ENCODE results near the gene FIGN. TPM values are rescaled to one million over a fixed set of nuclear protein-coding genes. Genes with fewer than 3 reads are reported as not detected.

The FIGN gene
- total RNA-seq, 1 experiment from 2014 or later: not detected

- ChIA-PET RAD21 (ENCODE audit: low non-redundant PET in 1 of 2, low total read pairs in 2 of 2, uncharacterized antibody in 2 of 2, unreplicated experiment in 2 of 2) (no interaction called here), POLR2A (no interaction called here), CTCF (no interaction called here)
- no peak overlapping the region for H3K9ac ChIP-seq (ENCODE audit: low read length)
- DNase-seq (ENCODE audit: low read depth, low spot score): no peak
- no TSS peak for BruUV-seq (replicated peaks)
- no peaks in the 10 kb centered on the region for H4K20me1 ChIP-seq (ENCODE audit: insufficient read depth)
- no peak overlapping the region for H3K4me3 ChIP-seq (replicated peaks in 1 of 2; ENCODE audit: low read depth in 1 of 2, low read length in 2 of 2)
- H3K4me2 ChIP-seq (ENCODE audit: low read length): no peak overlapping the region
- intact Hi-C loops (cut with micrococcal nuclease): no loop called here
- H3K36me3 ChIP-seq (ENCODE audit: control insufficient read depth in 1 of 2, insufficient read depth in 2 of 2, low read length in 2 of 2): no peaks in the 10 kb centered on the region
- no peak overlapping the region for H3K27ac ChIP-seq (ENCODE audit: low read depth, low read length)
- peaks cover 5% of the 10 kb centered on the region; the same call in 1 of the 2 replicates for H3K27me3 ChIP-seq (ENCODE audit: insufficient read depth, low read length)
- H3K9me2 ChIP-seq (ENCODE audit: insufficient read depth): no peaks in the 10 kb centered on the region
- no peaks in the 10 kb centered on the region for H3K9me3 ChIP-seq (ENCODE audit: control insufficient read depth in 1 of 2, insufficient read depth in 1 of 2, low read depth in 1 of 2, low read length in 2 of 2)
- H2AFZ ChIP-seq (ENCODE audit: low read depth, low read length, poor library complexity, severe bottlenecking): no peak overlapping the region
- no peaks in the 10 kb centered on the region for H3K79me2 ChIP-seq (ENCODE audit: insufficient read depth, low read length)
- H3K4me1 ChIP-seq (ENCODE audit: control insufficient read depth in 1 of 2, insufficient read depth in 2 of 2, low read length in 2 of 2): no peaks in the 10 kb centered on the region; a peak in 1 of 4 replicates
- TF ChIP-seq, protein P1, sequence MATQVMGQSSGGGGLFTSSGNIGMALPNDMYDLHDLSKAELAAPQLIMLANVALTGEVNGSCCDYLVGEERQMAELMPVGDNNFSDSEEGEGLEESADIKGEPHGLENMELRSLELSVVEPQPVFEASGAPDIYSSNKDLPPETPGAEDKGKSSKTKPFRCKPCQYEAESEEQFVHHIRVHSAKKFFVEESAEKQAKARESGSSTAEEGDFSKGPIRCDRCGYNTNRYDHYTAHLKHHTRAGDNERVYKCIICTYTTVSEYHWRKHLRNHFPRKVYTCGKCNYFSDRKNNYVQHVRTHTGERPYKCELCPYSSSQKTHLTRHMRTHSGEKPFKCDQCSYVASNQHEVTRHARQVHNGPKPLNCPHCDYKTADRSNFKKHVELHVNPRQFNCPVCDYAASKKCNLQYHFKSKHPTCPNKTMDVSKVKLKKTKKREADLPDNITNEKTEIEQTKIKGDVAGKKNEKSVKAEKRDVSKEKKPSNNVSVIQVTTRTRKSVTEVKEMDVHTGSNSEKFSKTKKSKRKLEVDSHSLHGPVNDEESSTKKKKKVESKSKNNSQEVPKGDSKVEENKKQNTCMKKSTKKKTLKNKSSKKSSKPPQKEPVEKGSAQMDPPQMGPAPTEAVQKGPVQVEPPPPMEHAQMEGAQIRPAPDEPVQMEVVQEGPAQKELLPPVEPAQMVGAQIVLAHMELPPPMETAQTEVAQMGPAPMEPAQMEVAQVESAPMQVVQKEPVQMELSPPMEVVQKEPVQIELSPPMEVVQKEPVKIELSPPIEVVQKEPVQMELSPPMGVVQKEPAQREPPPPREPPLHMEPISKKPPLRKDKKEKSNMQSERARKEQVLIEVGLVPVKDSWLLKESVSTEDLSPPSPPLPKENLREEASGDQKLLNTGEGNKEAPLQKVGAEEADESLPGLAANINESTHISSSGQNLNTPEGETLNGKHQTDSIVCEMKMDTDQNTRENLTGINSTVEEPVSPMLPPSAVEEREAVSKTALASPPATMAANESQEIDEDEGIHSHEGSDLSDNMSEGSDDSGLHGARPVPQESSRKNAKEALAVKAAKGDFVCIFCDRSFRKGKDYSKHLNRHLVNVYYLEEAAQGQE (IDR thresholded peaks at IDR 0.05; ENCODE audit: low read depth): no peak
- TF ChIP-seq TCF7L2 (IDR thresholded peaks at IDR 0.05; ENCODE audit: borderline replicate concordance, extremely low read depth, insufficient read depth, insufficient read length) (no peak), SP1 (IDR thresholded peaks at IDR 0.05; ENCODE audit: low read depth) (no peak), JUND (IDR thresholded peaks at IDR 0.05) (no peak), SRF (IDR thresholded peaks at IDR 0.05; ENCODE audit: low read depth) (no peak), CEBPB (IDR thresholded peaks at IDR 0.05; ENCODE audit: low read depth) (no peak), POLR2AphosphoS5 (IDR thresholded peaks at IDR 0.05; ENCODE audit: low read depth, low read length) (no peak), EZH2phosphoT487 (IDR thresholded peaks at IDR 0.05; ENCODE audit: borderline replicate concordance) (no peak), MAX (IDR thresholded peaks at IDR 0.05) (no peak), ZBTB33 (IDR thresholded peaks at IDR 0.05; ENCODE audit: extremely low read depth, insufficient replicate concordance, low read length) (no peak), POLR2A (IDR thresholded peaks at IDR 0.05; ENCODE audit: borderline replicate concordance, extremely low read depth, insufficient read depth, insufficient read length) (no peak), ZNF274 (IDR thresholded peaks at IDR 0.05; ENCODE audit: low read depth, low read length) (no peak), ZFX (IDR thresholded peaks at IDR 0.05) (no peak), EZH2 (IDR thresholded peaks at IDR 0.05) (no peak)
- TF ChIP-seq, protein P2, sequence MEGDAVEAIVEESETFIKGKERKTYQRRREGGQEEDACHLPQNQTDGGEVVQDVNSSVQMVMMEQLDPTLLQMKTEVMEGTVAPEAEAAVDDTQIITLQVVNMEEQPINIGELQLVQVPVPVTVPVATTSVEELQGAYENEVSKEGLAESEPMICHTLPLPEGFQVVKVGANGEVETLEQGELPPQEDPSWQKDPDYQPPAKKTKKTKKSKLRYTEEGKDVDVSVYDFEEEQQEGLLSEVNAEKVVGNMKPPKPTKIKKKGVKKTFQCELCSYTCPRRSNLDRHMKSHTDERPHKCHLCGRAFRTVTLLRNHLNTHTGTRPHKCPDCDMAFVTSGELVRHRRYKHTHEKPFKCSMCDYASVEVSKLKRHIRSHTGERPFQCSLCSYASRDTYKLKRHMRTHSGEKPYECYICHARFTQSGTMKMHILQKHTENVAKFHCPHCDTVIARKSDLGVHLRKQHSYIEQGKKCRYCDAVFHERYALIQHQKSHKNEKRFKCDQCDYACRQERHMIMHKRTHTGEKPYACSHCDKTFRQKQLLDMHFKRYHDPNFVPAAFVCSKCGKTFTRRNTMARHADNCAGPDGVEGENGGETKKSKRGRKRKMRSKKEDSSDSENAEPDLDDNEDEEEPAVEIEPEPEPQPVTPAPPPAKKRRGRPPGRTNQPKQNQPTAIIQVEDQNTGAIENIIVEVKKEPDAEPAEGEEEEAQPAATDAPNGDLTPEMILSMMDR (IDR thresholded peaks at IDR 0.05 in 2 of 3, conservative IDR thresholded peaks at IDR 0.05 in 1 of 3; ENCODE audit: borderline replicate concordance in 1 of 3, insufficient read depth in 1 of 3, low read depth in 2 of 3, low read length in 2 of 3): no peak
- TF ChIP-seq, protein P3, sequence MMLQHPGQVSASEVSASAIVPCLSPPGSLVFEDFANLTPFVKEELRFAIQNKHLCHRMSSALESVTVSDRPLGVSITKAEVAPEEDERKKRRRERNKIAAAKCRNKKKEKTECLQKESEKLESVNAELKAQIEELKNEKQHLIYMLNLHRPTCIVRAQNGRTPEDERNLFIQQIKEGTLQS (IDR thresholded peaks at IDR 0.05): no peak
- ATAC-seq: no peak
Measured at GRCh38 chr2:163664610-163665009, 71.2 kb downstream of the FIGN start.

Measured in HCT116 (cell line).